Activated naive CD4-positive, alpha-beta T cell treated with anti-CD3 and anti-CD28 coated beads for 36 hours (primary cell): ENCODE measurements around the gene RERE. TPM values are rescaled to one million over a fixed set of nuclear protein-coding genes. Genes with fewer than 3 reads are reported as not detected.
A peak's percentile ranks its signal among the peaks of the same experiment; 100 is the strongest.
"Not testable (repeated sequence)": the region's sequence is repeated elsewhere in the genome, so short reads cannot be mapped to it uniquely, and the experiment has no call there.

Experiments used
- CTCF ChIA-PET: fragments of 350-600 bp; sonication (Branson Sonifier 250); formaldehyde crosslinking; loops from one replicate; lab custom pipeline; 2021; ENCODE audit warnings: antibody characterized with exemption; lab: Charles Lee
- DNase-seq: peaks from one replicate; pipeline ENCODE4 v3.0.0-alpha.2; 2020
- H3K27ac Mint-ChIP-seq: one replicate; pipeline ENCODE4 v1.8.0; 2021; ENCODE audit warnings: mild to moderate bottlenecking, mixed read lengths
- H3K27me3 Mint-ChIP-seq: one replicate; pipeline ENCODE4 v1.8.0; 2021; ENCODE audit warnings: low read depth, mixed read lengths
- H3K36me3 Mint-ChIP-seq: one replicate; pipeline ENCODE4 v1.8.0; 2021; ENCODE audit warnings: low read depth, mixed read lengths
- H3K4me1 Mint-ChIP-seq: one replicate; pipeline ENCODE4 v1.8.0; 2021; ENCODE audit warnings: low read depth, mixed read lengths
- H3K4me3 Mint-ChIP-seq: one replicate; pipeline ENCODE4 v1.8.0; 2021; ENCODE audit warnings: mild to moderate bottlenecking, moderate library complexity, mixed read lengths
- H3K9me3 Mint-ChIP-seq: one replicate; pipeline ENCODE4 v1.8.0; 2021; ENCODE audit warnings: mixed read lengths
- intact Hi-C: fragments of 100-400 bp; cut with micrococcal nuclease; formaldehyde crosslinking; loops from one replicate; pipeline ENCODE4 v1.15.1; 2023
- total RNA-seq, 2 experiments: library from RNA; stranded (reverse); gene quantifications; one replicate each; pipeline ENCODE4 v1.2.3, GENCODE V29; 2021

RERE gene
- total RNA-seq, 2 experiments from 2014 or later, result 46.4 to 47.6 TPM

DNA sequence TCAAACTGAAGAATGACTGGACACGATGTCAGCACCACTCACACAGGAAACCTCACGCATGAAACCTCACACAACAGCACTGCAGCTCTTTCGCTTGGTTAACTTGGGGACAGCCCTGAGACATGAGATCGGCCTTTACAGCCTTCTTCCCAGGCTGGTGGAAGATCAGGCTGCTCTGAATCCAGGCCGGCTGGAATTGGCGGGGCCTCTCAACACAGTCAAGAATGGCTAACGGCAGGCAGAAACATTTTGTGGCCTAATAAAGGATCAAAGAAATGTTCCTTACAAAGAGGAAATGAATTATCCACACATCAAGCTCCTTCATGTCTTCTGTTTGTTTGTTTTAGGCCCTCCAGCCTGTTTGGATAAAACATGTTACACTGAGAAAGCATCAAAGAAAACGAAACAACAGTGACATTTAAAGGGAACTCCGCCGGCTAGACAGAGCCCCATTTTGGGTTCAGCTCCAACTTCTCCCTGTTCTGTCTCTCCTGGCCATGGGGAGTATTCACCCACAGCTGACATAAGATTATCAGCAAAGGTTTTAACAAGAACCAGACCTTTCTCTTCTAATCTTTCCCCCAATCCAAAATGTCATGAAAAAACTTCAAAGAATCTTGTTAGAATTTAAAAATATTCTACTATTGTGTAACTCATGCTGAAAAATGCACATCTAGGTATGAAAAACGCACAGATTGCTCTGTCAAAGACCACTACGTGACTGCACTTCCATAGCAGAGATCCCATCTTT, 368.4 kb downstream of the RERE start:
- CTCF ChIA-PET, result interaction anchor here (0.7 to 1.4 kb wide), 3 partner anchors 18 to 29 kb away, joined by 3 to 4 read pairs (median 3); no protein-coding TSS in a partner anchor
- no peak overlapping the region for H3K4me3 Mint-ChIP-seq
- no peaks in the 10 kb centered on the region for H3K27me3 Mint-ChIP-seq
- intact Hi-C loops, result no loop called here
- DNase-seq, result peak; percentile 52
- H3K4me1 Mint-ChIP-seq, result no peaks in the 10 kb centered on the region
- no peaks in the 10 kb centered on the region for H3K9me3 Mint-ChIP-seq
- H3K27ac Mint-ChIP-seq, result no peak overlapping the region
- H3K36me3 Mint-ChIP-seq, result peaks cover 6% of the 10 kb centered on the region

GRCh38 chr1:8448505-8448904, 368.9 kb downstream of the RERE start:
- H3K36me3 Mint-ChIP-seq, intact Hi-C loops, H3K4me1 Mint-ChIP-seq, DNase-seq, H3K27me3 Mint-ChIP-seq, H3K4me3 Mint-ChIP-seq, H3K9me3 Mint-ChIP-seq, H3K27ac Mint-ChIP-seq: not testable (repeated sequence)
- CTCF ChIA-PET, result interaction anchor here (0.7 to 1.0 kb wide), 2 partner anchors 19 to 30 kb away, joined by 3 read pairs; no protein-coding TSS in a partner anchor

DNA sequence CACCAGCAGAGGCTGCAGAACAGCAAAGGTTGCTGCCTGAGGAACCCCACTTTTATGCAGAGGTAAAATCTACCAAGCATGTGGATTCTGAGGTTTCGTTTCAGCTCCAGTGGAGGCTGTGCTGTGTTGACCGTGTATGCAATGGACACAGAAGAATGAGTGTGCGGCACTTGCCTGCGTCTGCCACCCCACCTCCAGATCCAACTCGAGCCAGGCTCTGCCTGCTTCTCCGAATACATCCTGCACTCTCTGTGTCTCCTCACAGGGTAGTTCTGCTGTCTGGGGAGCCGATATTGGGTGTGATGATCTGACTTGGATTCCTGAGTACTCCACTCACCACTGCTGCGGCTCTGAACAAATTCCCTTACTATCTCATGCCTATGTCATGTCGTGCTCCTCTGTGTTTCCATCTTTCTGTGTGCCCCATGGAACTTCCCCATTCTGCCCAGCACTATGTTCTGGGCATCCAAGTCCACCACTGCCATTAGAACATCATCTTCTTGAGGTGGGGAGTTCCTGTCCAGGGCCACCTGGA, 369.8 kb downstream of the RERE start:
- Mint-ChIP-seq H3K4me1 (no peaks in the 10 kb centered on the region), H3K36me3 (peaks cover 9% of the 10 kb centered on the region), H3K9me3 (peaks cover 3% of the 10 kb centered on the region), H3K27ac (no peak overlapping the region), H3K27me3 (no peaks in the 10 kb centered on the region), H3K4me3 (no peak overlapping the region)
- no peak for DNase-seq
- intact Hi-C loops, result no loop called here
- CTCF ChIA-PET, result no interaction called here

GRCh38 chr1:8446119-8446518, 371.3 kb downstream of the RERE start:
- DNase-seq, intact Hi-C loops, H3K27ac Mint-ChIP-seq, H3K27me3 Mint-ChIP-seq, H3K4me3 Mint-ChIP-seq, H3K4me1 Mint-ChIP-seq, H3K9me3 Mint-ChIP-seq, CTCF ChIA-PET: not testable (repeated sequence)
- H3K36me3 Mint-ChIP-seq, result peaks cover 12% of the 10 kb centered on the region

- intact Hi-C loops, result no loop called here
- Mint-ChIP-seq H3K27ac (no peak overlapping the region), H3K27me3 (no peaks in the 10 kb centered on the region), H3K4me1 (peaks cover 12% of the 10 kb centered on the region), H3K9me3 (peaks cover 3% of the 10 kb centered on the region), H3K4me3 (no peak overlapping the region), H3K36me3 (peaks cover 12% of the 10 kb centered on the region)
- no peak for DNase-seq
- CTCF ChIA-PET, result no interaction called here
Observed at GRCh38 chr1:8443558-8444194, 373.8 kb downstream of the RERE start.

DNA sequence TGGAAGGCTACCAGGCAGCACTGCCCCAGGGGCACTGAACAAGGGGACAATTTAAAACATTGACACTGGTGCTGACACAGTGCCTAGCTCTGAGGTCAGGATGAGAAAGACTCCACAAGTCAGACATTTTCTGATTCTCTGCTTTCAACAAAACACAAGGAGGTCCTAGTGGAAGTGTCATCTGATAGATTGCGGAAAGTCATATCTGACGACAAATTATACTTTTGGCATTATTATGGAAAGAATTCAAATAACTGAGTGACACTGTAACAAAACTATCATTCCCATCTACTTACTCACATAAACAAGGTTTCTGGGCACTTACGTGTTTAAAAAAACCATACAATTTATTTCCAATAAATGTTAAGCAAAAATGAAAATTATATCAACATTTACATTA, 376.0 kb downstream of the RERE start:
- Mint-ChIP-seq H3K27me3 (no peaks in the 10 kb centered on the region), H3K36me3 (peaks cover 7% of the 10 kb centered on the region), H3K27ac (no peak overlapping the region), H3K9me3 (peaks cover 3% of the 10 kb centered on the region), H3K4me3 (no peak overlapping the region), H3K4me1 (peaks cover 12% of the 10 kb centered on the region)
- CTCF ChIA-PET, result interaction anchor here (1.1 kb wide), 1 partner anchor 11 kb away, joined by 8 read pairs; no protein-coding TSS in a partner anchor
- no peak for DNase-seq
- intact Hi-C loops, result no loop called here

DNA sequence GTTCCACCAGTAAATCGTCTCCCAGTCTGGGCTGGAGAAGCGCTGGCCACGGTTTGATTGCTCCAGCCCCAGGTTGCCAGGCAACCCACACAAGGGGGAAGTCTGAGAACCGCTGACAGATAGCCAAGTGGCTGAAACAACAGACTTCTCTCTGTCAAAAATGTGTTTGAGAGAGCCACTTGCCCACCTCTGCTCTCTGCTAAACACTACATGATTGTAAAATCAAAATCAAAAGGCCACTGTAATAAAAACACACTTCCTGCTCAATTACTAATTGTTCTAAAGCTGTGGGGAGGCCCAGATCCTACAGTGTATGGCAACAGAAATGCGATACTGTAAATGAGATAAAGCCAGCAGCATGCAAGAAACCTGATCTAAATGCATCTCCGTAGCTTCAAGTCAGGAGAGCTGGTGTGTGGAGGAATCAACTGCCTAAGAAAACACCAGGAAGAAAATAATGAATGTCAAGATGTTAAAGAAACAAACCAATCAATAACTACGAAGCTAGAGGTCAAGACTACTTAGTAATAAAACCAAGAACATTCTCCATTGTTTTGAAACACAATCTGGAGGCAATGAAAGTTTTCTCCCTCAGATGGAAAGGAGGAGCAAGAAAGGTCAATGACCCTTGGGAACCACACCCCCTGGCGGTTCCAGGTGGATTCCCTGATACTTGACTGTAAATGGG, 378.3 kb downstream of the RERE start:
- no peaks in the 10 kb centered on the region for H3K27me3 Mint-ChIP-seq
- H3K36me3 Mint-ChIP-seq, result peaks cover 5% of the 10 kb centered on the region
- H3K9me3 Mint-ChIP-seq, result peaks cover 3% of the 10 kb centered on the region
- intact Hi-C loops, result no loop called here
- DNase-seq, result no peak
- peaks cover 12% of the 10 kb centered on the region for H3K4me1 Mint-ChIP-seq
- CTCF ChIA-PET, result interaction anchor here (0.6 kb wide), 1 partner anchor 14 kb away, joined by 3 read pairs; no protein-coding TSS in a partner anchor
- H3K27ac Mint-ChIP-seq, result no peak overlapping the region
- no peak overlapping the region for H3K4me3 Mint-ChIP-seq

- peaks cover 3% of the 10 kb centered on the region for H3K9me3 Mint-ChIP-seq
- H3K27me3 Mint-ChIP-seq, result no peaks in the 10 kb centered on the region
- no peak overlapping the region for H3K4me3 Mint-ChIP-seq
- H3K36me3 Mint-ChIP-seq, result peaks cover 5% of the 10 kb centered on the region
- H3K4me1 Mint-ChIP-seq, result peaks cover 12% of the 10 kb centered on the region
- CTCF ChIA-PET, result no interaction called here
- no peak overlapping the region for H3K27ac Mint-ChIP-seq
- intact Hi-C loops, result no loop called here
- DNase-seq, result no peak
Observed at GRCh38 chr1:8438489-8438888, 379.0 kb downstream of the RERE start.

DNA sequence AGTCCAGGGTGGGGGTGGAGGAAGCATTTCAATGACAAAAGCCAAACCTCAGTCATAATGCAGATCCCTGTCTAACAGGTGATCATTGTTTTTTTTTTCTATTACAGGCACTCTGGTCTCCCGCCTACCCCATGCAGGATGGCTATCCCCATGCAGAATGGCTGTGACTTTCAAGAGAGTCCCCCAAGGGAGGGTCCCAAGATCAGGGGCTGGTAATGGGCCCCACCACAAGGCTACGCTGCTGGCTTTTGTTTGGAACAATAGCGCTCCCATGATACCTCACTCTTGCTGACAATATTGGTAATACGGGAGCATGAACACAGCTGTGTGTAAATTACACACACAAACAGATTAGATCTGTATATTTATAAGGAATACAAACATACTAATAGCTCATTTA, 380.1 kb downstream of the RERE start:
- Mint-ChIP-seq H3K36me3 (no peaks in the 10 kb centered on the region), H3K27ac (no peak overlapping the region), H3K4me1 (peaks cover 14% of the 10 kb centered on the region), H3K9me3 (no peaks in the 10 kb centered on the region), H3K27me3 (no peaks in the 10 kb centered on the region), H3K4me3 (no peak overlapping the region)
- intact Hi-C loops, result no loop called here
- no peak for DNase-seq
- CTCF ChIA-PET, result no interaction called here

- intact Hi-C loops, result no loop called here
- DNase-seq, result no peak
- no peak overlapping the region for H3K4me3 Mint-ChIP-seq
- CTCF ChIA-PET, result interaction anchor here (0.6 kb wide), 1 partner anchor 391 kb away, joined by 3 read pairs; no protein-coding TSS in a partner anchor
- H3K4me1 Mint-ChIP-seq, result peaks cover 30% of the 10 kb centered on the region
- no peaks in the 10 kb centered on the region for H3K36me3 Mint-ChIP-seq
- no peaks in the 10 kb centered on the region for H3K9me3 Mint-ChIP-seq
- no peaks in the 10 kb centered on the region for H3K27me3 Mint-ChIP-seq
- H3K27ac Mint-ChIP-seq, result no peak overlapping the region
Observed at GRCh38 chr1:8435569-8436071, 381.8 kb downstream of the RERE start.

- H3K4me1 Mint-ChIP-seq, result peaks cover 35% of the 10 kb centered on the region
- intact Hi-C loops, result no loop called here
- H3K9me3 Mint-ChIP-seq, result no peaks in the 10 kb centered on the region
- CTCF ChIA-PET, result no interaction called here
- no peak for DNase-seq
- H3K27ac Mint-ChIP-seq, result no peak overlapping the region
- H3K27me3 Mint-ChIP-seq, result no peaks in the 10 kb centered on the region
- no peaks in the 10 kb centered on the region for H3K36me3 Mint-ChIP-seq
- H3K4me3 Mint-ChIP-seq, result no peak overlapping the region
Observed at GRCh38 chr1:8434101-8434500, 383.3 kb downstream of the RERE start.

- intact Hi-C loops, result no loop called here
- DNase-seq, result no peak
- Mint-ChIP-seq H3K27ac (peak overlapping the region; percentile 46), H3K27me3 (no peaks in the 10 kb centered on the region), H3K9me3 (no peaks in the 10 kb centered on the region), H3K4me1 (peaks cover 49% of the 10 kb centered on the region), H3K36me3 (no peaks in the 10 kb centered on the region), H3K4me3 (no peak overlapping the region)
- CTCF ChIA-PET, result interaction anchor here (0.7 to 1.9 kb wide), 3 partner anchors 9 to 228 kb away, joined by 3 to 8 read pairs (median 3); no protein-coding TSS in a partner anchor
Observed at GRCh38 chr1:8431784-8432183, 385.7 kb downstream of the RERE start.
